AG09319 (cell line): ENCODE results near the gene BMP10.

ENCODE experiments used
- DNase-seq: peaks from one replicate; pipeline ENCODE4 v3.0.0-alpha.2; 2010; ENCODE audit warnings: low read depth; ENCODE audit errors: extremely low read depth
- CTCF ChIP-seq: IDR thresholded peaks from 2 replicates; pipeline ENCODE4 v1.5.1; 2011; ENCODE audit warnings: low read depth, mild to moderate bottlenecking, inconsistent platforms, low read length, moderate library complexity

Gene BMP10

GRCh38 chr2:68850524-68850923 lies 20.7 kb downstream of the BMP10 start:
- TF ChIP-seq CTCF, result no peak
- DNase-seq, result no peak

GRCh38 chr2:68849579-68850030 lies 21.6 kb downstream of the BMP10 start:
- DNase-seq, result no peak
- no peak for TF ChIP-seq CTCF

GRCh38 chr2:68847751-68848150 lies 23.4 kb downstream of the BMP10 start:
- DNase-seq, result no peak
- TF ChIP-seq CTCF, result no peak

GRCh38 chr2:68846091-68846490 lies 25.1 kb downstream of the BMP10 start:
- DNase-seq, result no peak
- no peak for TF ChIP-seq CTCF

- TF ChIP-seq CTCF, result no peak
- DNase-seq, result no peak
These were observed 26.2 kb downstream of the BMP10 start for GRCh38 chr2:68845043-68845442.

GRCh38 chr2:68839260-68839833 lies 31.9 kb downstream of the BMP10 start:
- DNase-seq, result no peak
- TF ChIP-seq CTCF, result peak; percentile 44

- TF ChIP-seq CTCF, result no peak
- no peak for DNase-seq
These were observed 32.6 kb downstream of the BMP10 start for GRCh38 chr2:68838641-68839040.
